RKO (cell line): ENCODE data around the gene NOTCH3.
A peak's percentile ranks its signal among the peaks of the same experiment; 100 is the strongest.

Source experiments
- DNase-seq: peaks from one replicate; pipeline ENCODE4 v3.0.0-alpha.2; 2016; ENCODE audit warnings: low spot score

NOTCH3 gene

DNA sequence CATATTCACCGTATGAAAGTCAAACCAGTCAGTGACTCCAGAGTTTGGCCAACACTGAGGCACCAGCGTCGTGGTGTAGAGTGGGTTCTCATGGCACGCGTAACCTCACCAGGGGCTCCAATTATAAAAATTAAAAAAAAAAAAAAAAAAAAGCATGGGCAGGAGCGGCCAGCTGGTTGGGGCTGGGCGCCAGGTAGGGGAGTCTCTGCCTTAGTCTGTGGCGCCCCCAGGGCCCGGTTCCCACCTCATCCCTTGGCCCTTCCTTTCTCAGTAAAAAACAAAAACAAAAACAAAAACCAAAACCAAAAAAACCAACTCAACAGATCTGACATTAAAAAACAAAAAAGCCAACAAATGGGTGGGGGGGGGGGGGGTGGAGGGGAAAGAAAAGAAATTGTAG lies 36.1 kb upstream of the NOTCH3 start:
- no peak for DNase-seq

DNA sequence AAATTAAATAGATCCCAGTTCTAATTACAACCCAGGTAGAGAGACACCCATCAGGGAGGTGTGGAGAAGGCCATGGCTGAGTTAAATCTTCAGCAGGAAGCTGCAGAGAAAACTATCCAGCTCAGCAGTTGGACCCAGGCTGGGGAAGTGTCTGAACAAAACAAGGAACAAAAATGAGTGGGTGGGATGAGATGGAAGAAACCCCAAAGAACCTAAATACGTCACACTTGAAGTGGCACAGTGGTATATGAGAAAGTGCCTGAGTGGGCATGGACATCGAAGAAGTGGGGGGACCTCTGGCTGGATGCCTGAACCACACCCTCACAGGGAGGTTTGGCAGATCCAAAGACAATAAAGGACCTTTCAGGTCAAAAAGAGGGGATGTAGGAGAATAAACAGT lies 35.0 kb upstream of the NOTCH3 start:
- DNase-seq, result no peak

DNA sequence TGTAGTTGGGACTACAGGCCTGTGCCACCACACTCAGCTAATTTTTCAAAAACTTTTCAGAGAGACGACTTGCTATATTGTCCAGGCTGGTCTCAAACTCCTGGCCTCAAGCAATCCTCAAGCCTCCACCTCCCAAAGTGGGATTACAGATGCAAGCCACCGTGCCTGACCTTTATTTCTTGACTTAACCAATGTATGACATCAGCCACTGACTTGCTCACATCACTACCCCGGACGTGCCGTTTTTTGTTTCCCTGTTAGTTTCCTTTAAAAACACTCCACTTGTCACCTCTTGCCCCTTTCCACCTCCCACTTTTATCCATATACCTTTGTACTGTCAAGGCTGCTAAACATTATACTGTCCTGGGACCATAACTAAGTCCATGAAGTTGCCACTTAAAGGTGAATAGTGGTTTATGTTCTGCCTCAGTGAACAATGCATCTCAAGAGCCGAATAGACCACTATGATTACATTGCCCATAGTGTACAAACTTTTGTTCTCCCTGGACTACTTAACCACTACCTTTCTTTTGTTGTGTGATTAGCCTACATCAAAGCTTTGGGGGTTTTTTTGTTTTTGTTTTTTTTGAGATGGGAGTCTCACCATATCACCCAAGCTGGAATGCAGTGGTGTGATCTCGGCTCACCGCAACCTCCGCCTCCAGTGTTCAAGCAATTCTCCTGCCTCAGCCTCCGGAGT lies 33.8 kb upstream of the NOTCH3 start:
- no peak for DNase-seq

DNA sequence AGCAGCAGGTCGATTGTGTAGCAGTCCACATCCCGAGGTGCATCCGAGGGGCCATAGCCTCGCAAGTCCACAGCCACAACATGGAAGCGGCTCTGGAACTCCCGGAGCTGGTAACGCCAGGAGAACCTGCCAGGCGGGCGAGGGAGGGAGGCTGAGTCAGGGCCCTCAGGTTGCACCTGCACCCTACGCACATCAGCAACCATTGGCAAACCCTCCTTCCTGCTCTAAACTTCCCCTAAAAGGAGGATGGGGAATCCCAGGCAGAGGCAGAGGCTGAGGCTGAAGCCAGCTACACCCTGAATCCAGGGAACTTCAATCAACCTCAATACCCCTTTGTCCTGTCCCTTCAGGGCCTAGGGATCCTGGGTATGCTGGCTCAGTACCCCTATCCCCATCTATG lies 30.5 kb upstream of the NOTCH3 start:
- no peak for DNase-seq

DNA sequence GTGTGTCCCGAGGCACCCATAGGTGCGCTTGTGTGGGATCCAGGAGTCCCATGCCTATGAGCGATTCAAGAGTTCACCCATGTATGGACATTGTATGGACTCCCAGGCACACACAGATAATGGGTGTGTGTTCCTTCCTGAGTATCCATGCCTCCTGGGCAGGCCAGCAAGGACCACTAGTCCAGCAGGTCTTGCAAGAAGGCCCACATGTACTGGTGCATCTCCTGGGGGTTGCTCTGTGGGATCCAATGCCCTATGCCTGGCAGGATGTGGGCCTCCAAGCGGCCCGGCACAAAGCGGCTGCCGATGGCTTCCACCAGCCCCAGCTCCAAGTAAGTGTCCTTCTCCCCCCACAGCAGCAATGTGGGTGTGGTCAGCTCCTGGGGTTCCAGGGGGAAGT lies 26.5 kb upstream of the NOTCH3 start:
- no peak for DNase-seq

DNA sequence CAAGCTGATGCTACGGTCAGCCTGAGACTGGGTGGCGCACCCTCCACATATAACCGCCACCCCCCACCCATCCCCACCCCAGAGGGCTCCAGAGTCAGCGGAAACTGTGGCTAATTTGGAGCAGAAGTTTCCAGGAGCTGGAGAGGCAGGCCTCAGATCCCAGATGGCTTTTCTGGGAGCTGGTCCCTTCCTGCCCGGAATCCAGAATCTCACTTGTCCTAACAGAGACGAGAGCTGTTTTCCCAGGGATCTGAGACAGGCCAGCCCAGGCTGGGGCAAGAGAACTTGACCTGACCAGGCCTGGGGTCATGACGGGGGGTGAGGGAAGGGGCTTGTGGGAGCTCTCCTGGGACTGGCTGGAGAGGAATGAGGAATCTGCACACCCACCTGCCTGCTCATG lies 25.0 kb upstream of the NOTCH3 start:
- DNase-seq, result no peak

DNA sequence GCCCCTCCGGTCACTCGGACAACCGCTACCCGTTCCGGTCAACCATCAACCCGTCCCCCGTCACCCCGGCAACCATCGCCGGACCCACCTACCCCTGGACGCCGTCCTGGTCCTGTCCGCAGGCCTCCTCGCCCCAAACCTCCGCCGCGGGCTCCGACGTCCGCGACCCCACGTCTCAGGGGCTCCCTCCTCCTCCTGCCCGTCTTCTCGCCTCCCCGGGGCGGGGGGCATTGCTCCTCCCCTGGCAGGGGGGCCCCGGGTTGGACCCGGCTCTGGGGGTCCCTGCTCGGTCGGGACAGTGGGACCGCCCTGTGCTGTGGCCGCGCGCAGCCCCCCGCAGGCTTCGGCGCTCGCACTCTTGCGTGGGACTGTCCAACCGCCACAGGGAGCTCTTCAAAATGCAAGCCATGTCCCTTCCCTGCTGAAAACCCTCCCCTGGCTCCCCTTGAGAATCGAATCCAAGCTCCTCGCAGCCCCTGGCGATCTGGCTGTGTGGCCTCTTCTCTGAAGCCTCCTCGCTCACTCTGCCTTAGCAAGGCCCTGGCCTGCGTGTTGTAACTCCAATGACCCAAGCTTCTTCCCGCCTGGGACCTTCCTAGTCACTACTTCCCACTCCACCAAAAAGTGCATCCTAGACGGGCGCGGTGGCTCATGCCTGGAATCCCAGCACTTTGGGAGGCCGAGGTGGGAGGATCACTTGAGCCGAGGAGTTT lies 23.0 kb upstream of the NOTCH3 start:
- no peak for DNase-seq

DNA sequence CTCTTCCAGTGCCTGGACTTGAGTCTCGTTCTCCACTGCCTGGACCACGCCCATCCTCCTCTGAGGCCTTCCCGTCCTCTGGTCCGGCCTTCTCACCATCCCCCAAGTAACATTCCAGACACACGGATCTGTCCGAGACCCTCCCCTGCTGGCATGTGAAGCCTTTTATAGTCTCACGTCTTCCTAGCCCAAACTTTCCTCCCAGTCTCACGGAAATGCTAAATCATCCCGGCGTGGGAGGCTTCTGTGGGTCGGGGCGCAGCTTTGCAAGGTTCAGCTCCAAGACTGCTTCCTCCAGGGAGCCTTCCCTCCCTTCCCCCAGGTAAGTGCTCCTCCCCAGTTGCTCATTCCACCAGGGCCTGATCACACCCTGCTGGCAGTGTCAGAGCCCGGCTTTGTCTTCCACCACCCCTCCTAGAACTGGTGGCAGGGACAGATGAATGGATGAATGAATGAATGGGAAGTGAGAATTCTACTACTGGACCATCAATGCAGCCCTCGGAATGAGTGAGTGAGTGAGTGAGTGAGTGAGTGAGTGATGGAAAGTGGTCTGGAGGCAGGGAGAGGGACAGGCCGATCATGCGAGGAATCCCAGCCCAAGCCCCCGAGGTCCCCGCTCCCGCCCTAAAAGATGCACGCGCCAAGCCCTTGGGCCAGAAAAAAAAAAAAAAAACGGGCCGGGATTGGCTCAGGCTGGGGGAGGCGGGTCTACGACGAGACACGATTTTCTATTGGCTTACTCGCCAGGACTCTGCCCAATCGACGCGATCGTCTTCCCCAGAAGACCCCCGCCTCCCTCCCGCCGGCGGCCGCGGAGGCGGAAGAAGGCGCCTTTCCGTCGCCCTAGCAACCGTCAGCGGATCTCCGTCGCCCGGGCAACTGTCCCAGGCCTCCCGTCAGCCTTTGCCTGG lies 22.2 kb upstream of the NOTCH3 start:
- DNase-seq, result no peak

DNA sequence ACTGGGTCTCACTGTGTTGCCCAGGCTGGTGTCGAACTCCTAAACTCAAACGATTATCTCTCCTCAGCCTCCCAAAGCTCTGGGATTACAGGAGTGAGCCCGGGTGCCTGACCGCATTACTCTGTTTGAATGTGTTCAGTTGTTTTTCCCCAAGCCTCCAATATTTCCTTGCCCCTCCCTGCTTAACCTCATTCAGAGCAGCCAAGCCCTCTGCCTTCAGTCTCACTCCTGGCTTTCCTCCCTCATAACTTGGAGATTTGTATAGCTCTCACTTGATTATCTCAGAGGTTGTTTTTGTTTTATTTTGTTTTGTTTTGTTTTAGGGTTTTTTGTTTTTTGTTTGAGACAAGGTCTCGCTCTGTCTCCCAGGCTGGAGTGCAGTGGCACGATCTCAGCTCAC lies 20.0 kb upstream of the NOTCH3 start:
- no peak for DNase-seq

DNA sequence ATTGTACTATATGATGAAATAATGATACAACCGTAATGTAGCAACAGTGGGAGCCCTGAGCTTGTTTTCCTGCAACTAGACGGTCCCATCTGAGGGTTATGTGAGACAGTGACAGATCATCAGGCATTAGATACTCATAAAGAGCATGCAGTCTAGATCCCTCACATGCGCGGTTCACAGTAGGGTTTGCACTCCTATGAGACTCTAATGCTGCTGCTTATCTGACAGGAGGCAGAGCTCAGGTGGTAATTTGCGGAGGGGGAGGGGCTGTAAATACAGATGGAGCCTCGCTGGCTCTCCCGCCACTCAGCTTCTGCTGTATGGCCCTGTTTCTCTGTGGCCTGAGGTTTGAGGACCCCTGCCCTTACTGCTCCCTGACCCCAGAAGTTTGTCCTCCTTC lies 17.7 kb upstream of the NOTCH3 start:
- DNase-seq, result no peak

DNA sequence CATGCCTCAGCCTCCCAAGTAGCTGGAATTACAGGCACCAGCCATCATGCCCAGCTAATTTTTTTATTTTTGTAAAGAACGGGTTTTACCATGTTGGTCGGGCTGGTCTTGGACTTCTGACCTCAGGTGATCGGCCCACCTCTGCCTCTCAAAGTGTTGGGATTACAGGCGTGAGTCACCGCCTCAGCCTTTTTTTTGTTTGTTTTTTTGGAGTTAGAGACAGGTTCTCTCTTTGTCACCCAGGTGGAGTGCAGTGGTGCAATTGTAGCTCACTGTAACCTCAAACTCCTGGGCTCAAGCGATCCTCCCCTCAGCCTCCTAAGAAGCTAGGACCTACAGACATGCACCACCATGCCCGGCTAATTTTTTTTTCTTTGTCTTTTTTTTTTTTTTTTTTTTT lies 15.6 kb upstream of the NOTCH3 start:
- no peak for DNase-seq

DNA sequence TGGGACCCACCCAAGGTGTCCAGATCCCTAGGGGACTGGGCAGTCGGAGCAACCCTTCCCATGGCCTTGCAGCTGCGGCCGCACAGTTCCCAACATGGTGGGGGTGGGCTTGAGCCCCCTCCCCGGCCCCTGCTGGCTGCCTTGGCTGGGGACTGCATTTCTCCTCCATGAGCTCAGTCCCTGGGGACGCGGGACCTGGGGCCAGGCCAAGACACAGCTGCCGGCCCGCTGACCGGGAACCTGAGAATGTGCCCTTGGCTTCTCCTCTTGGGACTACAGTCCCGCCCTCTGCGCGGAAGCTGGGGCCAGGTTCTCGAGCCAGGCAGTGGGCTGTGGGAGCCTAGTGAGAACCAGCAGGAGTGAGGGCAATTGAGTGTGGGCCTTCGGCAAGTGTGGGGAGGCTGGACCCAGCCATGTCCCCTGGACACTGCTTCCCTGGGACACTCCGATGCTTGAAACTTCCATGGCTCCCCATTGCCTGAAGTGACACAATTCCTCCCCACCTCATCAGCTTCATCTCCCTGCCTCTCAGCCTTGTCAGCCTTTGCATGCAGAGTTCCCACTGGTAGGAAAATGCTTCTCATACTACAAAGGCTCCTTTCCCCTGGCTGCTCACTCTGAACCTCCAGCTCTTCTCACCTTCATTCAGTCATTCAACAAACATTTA lies 13.1 kb upstream of the NOTCH3 start:
- no peak for DNase-seq

DNA sequence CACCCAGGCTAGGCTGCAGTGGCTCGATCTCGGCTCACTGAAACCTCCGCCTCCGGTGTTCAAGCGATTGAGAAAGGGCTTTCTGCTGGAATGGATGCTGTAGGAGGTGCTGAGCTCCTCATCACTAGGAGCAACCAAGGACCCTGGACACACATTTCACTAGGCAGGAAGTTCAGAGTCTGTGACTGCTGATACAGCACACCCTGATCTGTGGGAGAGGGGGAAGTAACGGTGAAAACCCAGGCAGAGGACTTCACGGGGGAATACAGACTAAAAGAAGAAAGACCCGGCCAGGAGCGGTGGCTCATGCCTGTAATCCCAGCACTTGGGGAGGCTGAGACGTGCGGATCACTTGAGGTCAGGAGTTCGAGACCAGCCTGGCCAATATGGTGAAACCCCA lies 11.9 kb upstream of the NOTCH3 start:
- no peak for DNase-seq

DNA sequence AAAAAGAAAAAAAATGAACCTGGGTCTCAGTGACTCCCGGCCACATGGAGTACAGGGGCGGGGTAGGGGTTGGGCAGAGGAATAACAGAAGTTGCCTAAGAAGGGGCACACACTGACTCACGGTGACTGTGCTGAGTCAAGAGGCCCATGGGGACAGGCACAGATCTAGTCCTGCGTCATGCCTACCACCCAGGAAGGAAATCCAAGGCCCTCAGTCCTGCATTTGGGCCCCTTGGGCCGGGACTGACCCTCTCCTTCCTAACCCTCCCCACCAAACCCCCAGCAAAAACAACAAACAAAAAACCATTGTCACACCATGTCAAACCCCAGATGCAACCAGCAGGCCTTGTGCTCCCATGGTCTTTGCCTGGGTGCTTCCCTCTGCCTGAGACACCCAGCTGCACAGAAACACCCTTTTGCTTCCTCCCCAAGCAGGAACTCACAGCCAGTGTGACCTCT lies 9.6 kb upstream of the NOTCH3 start:
- DNase-seq, result peak; percentile 45

DNA sequence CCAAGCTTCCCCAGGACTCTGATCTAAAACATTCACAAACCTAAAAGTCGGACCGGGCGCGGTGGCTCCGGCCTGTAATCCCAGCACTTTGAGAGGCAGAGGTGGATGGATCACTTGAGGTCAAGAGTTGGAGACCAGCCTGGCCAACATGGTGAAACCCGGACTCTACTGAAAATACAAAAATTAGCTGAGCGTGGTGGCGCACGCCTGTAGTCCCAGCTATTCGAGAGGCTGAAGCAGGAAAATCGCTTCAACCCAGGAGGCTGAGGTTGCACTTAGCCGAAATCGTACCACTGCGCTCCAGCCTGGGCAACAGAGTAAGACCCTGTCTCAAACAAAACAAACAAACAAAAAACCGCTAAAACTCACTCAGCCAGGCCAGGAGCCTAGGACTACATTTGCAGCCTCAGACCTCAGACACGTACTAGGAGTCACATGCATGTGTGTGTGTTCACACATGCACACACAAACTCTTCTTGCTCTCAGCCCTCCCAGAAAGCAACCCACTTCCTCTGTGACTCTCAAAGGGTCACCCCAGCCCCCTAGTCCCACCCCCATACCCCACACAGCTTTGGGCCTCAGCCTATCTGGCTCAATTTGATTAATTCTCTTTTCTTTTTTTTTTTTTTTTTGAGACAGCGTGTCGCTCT lies 704 bp upstream of the NOTCH3 start:
- DNase-seq, result no peak

DNA sequence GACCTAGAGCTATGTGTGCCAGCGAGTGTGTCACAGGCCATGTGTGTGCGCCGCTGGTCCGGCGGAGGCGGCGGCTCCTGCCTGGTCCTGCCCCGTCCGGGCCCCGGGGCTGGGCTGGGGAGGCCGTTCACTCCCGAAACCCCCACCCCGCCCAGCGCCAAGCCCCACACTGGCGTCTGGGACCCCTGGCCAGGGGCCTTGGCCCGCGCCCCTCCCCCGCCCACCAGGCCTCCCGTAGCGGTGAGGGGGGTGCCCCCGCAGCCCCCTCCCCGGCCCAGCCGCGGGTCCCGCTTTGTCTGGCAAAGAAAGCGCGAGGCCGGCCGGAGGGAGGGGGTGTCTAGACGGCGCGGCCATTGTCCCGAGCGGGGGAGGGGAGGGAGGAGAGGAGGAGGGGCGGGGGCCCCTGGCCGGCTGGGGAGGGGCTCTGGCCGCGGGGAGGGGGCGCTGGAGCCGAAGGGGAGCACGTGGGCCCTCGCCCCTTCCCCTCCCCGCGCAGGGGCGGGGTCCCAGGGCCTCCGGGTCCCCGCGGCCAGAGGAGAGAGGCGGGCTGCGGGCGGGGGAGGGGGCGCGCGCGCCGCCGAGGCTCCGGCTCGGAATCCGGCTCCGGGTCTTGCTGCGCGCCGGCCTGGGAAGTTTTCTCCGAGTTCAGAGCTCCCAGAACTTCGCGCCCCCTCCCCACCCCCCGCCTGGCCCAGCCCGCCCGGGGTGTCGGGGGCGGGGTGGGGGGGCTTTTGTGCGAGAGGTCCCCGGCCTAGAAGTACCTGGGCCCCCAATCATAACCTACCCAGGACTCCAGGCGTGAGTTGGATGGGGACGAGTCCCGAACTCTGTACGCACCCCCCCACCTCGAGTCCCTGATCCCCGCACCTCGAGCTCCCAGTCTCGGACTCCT lies 888 bp downstream of the NOTCH3 start:
- DNase-seq, result no peak

DNA sequence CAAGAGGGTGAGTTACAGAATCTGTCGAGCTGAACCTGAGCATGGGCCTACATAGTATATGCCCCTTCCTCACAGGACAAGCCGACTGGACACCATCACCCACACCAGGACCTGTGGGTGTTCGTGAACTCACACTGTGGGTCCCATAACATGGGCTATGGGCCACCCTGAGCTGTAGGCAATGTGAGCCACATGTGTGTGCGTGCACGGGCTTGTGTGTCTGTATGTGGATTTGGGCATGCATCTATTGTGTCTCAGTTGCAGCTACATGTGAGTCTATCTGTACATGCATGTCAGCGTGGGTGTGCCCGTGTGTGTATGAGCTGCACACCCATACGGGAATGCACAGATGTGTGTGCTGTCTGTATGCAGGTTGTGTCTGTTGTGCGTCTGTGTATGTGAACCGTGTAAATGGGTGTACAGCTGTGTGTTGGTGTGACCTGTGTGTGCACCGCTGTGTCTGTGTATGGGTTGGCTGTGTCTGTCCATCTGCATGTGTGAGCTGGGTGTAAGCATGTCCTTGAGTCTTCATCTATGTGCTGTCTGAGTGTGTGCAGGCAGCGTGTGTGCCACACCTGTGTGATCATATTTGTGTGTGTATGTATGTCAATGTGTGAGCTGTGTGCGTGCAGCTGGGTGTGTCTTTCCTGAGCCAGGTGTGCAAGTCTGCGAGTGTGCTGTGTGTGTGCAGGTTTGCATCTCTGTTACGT lies 1.7 kb downstream of the NOTCH3 start:
- no peak for DNase-seq

DNA sequence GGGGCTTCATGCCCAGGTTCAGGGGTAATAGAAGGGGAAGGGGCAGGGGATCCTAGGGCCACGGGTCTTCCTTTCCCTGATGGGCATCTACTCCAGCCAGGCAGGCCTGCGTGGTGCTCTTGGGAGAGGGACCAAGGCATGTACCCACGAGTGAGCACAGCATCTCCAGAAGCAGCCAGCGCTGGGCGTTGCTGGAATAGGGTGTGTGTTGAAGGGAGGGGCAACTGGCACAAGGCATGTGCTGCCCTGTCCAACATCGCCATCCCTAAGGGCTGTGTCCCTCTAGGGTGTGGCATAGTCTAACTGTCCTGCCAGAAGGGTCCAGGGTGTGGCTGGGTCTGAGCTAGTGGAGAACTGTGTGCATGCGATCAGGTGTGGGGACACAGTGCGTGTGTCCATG lies 2.9 kb downstream of the NOTCH3 start:
- DNase-seq, result no peak

DNA sequence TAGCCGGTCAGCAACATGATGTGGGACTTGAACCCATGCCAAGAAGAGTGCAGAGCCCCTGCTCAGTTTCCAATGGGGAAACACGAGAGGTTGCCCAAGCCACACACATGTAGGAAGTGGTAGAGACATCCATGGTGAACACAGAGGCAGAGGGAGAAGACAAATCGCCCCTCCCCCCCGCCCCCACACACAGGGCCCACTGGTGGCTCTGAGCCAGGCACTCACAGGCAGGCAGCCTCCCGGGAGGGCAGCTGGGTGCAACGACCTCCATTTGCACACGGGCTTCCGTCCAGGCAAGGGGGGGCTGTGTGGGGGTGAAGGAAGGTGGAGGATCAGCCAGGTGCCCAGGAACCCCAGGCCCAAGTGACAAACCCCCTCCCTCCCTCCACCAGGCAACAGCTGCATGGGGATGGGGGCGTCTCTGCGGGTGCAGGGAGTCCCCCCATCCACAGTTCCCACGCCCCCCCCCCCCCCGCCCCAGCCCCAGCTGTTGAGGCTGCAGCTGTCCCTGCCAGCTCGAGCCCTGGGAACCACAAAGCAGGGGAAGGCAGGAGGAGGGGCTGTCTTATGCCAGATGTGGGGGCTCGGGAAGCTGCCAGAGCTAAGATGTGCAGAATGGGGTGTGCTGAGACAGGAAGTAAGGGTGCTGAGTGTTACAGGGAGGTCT lies 3.4 kb downstream of the NOTCH3 start:
- DNase-seq, result no peak
